HUDEP-2 (cell line): ENCODE results near the gene TTLL5.

Source experiments
- DNase-seq, 76 experiments: peaks; one replicate each; lab custom pipeline; 2025; ENCODE audit not compliant: unreplicated experiment in 76 of 76; lab: John Stamatoyannopoulos, UW

The TTLL5 gene

GRCh38 chr14:75726321-75726720 is 65.3 kb downstream of the TTLL5 start:
- DNase-seq, result no peak

DNA sequence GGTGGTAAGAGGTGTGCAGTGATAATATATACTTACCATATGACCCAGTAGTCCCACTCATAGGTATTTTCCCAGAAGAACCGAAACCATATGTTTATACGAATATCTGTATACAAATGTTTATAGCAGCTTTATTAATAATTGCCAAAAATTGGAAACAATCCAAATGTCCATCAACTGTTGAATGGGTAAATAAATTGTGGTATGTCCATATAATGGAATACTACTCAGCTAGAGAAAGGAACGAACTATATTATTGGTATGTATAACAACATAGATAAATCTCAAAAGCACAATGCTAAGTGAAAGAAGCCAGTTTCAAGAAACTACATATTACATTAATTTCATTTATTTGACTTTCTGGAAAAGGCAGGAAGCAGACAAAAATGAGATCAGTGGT is 66.1 kb downstream of the TTLL5 start:
- DNase-seq, result no peak

- DNase-seq, result no peak
Observed at GRCh38 chr14:75732888-75733287, 71.8 kb downstream of the TTLL5 start.

DNA sequence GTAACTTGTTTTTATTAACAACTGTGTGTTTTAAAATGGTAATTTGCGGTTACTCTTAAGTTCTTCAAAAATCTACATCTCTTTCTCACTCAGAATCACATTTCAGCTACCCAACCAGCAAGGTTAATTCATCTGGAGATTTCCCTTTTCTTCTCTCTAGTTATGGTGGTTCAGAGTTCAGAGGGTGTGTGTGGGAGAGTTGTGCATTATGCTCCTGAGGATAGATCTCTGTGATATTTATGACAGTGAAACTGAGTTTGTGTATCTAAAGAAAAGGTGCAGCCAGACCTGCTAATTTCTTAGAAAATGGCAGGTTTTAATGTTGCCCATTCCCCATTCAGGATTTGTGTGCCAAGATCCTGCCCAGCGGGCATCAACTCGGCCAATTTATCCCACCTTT is 73.8 kb downstream of the TTLL5 start:
- DNase-seq, result no peak

DNA sequence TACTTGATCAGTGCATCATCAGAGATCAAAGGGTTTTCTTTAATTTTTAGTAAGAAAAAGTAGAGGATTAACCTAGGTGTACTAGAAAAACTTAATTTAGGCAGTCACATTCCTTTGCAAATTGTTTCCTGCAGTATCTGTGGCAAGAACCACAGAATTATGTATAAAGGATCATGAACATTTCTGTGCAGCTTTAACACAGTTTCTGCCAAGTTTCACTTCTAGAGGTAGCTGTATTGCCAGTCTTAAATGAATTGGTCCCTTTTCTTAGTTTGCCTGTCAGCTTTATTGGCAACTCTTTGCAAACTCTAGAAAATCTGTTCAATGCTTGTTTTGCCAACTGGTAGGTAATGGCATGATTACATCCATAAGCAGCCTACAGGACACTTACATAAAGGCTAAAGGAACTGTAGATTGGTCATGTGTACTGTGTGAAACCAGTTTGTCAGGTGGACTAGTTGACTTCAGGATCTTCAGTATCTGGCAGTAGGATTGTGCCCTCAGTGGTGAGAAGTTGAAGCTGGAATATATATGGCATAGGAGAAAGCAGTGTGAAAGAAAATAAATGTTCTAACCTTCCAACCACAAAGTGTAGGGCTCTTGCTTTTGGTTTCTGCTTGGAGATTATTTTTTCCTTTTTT is 75.9 kb downstream of the TTLL5 start:
- DNase-seq, result no peak

DNA sequence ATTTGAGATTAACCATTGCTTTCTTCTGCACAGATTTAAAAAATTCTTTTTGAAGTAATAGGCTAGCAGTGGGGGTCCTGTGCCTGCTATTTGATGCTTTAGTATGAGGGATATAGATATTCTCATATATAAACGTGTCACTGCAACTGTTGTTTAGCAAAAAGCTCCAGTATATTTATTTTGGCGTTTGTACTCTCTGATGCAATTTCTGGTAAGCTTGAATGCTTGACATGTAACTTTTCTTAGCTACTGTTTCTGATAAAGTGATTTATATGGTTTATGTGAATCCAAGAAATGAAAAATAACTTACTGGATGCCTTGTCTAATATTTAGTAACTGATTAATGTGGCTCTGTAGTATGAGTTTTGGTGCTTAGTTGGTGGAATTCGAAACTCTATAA is 77.1 kb downstream of the TTLL5 start:
- no peak for DNase-seq

DNA sequence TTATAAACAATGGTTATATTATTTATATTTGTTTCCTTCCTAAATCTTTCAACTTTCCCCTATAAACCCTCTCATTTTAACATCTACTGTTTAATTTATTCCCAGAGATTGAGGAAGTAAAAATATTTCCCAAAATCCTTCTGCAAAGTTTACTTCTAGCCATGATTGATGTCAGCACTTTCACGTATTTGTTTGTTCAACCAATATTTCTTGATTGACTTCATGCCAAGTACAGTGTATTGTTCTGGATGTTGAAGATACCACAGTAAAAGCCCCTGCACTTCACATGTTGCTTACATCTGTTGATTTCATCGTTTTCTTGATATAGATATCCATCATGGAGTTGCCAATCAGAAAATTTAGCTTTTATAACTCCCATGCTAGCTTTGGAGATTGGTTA is 81.8 kb downstream of the TTLL5 start:
- no peak for DNase-seq

- DNase-seq, result no peak
Observed at GRCh38 chr14:75747899-75748298, 86.9 kb downstream of the TTLL5 start.

DNA sequence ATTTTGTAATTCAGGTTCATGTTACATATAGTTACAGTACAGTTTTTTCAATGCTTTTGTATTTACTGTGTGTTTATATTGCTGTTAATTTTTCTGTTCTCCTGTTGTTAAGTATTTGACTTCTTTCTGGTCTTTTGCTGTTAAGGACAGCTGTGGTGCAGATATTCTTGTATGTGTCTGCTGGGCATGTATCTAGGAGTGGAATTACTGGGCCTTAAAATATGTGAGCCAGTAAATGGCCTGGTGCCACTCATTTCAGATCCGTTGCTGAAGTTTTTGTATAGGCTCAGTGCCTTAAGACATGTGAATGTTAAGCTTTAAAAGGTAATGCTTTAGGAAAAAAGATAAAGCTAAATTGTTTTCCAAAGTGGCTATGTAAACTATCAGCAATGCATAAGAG is 87.3 kb downstream of the TTLL5 start:
- DNase-seq, result no peak

GRCh38 chr14:75751296-75751695 is 90.2 kb downstream of the TTLL5 start:
- DNase-seq, result no peak

DNA sequence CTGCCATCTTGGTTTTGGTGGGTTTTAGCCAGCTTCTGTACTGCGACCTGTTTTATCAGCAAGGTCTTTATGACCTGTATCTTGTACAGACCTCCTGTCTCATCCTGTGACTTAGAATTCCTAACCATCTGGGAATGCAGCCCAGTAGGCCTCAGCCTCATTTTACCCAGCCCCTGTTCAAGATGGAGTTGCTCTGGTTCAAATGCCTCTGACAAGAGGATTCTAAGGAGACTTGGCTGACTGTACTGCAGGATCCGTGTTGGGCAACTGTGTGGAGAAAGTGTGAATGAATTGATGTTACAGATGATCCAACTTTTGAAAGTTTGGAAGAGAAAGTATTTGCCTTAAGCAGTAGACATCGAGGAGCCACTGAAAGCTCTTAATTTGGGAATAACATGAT is 91.0 kb downstream of the TTLL5 start:
- no peak for DNase-seq

DNA sequence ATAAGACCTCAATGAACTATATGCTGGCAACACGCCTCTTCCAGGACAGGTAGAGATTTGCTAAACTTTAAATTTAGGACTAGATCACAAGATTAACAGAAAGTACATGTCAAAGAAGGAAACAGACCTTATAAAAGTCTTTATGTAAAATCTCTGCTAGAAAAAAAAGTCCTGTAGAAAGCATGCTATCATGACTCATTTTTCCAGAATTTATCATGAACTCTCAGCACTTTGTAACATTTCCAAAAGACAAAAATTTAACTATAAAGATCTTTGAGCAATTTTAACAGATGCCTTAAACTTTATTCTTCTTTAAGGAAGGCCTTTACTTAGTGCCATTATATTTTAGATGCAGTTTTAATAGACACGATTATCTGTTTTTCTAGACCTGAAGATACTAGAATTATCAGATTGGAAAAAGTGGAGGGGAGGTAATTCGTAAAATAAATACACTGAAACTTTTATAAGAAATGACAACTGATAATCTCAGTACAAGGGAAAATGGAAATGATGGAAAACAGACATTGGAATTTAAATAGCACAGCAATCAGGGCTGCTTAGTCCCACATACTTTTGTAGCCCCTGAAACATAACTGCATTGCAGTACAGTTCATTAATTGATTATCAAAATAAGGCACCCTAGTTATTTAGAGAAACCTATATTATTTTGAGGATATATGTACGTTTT is 92.0 kb downstream of the TTLL5 start:
- DNase-seq, result no peak

DNA sequence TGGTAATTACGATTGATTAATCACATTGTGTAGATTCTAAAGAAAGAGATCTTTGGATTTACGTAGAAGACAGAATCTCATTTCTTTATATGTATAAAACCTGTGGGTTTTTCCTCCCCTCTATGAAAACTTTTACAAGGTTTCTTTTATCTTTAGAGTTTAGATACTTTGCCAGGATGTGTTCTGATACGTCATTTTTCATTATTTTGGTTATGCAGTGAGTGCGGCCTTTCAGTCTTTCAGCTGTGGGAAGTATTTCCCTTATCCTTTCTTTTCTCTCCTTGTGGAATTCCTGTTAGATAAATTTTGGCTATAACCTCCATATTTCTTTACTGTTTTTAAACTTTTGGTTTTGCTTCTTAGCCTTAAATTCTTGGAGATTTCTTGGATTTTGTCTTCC is 92.7 kb downstream of the TTLL5 start:
- no peak for DNase-seq

GRCh38 chr14:75757644-75758402 is 96.8 kb downstream of the TTLL5 start:
- DNase-seq, result no peak

DNA sequence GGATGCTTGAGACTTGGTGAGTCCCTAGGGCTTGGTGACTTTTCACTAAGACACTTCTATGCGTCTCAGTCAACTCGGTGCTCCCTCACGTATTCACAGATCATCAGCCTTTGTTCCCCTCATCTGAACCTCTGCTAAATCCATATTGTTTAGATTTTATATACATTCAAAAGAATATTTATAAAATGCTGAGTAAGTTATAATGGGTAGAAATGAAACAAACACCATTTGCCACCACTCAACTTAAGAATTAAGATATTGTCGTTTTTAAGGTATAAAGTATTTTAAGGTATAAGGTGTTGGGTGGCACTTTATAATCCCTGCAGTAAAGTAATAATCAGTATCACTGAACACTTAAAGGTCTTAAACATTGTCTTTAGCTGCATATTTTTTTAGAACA is 103.0 kb downstream of the TTLL5 start:
- no peak for DNase-seq

DNA sequence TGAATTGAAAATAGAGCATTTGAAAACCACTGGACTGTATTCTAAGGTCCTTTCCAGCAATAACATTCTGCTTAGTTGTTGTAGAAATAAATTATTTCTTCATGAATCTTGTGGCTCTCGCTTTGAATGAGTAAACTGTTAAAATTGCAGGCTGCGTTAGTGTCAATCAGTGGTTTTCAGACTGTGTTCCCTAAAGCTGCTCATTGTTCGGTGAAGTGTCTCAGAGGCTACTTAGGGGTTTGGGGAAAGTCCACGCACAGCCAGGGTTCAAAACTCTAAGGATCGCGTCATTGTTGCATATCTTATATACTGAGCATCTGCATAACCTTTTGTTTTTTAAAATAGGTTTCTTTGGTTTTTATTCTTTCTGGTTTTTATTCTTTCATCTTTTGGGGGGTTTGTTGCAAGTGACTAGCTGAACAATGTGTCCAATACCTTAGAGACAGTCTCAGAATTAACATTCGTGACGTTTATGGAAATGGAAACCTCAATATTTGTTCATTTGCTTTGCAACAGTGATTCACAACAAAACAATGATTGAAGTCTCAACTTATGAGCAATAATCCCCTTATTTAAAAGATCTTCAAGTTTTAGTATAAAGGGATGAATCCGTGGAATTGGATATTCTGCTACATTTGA is 108.1 kb downstream of the TTLL5 start:
- no peak for DNase-seq

DNA sequence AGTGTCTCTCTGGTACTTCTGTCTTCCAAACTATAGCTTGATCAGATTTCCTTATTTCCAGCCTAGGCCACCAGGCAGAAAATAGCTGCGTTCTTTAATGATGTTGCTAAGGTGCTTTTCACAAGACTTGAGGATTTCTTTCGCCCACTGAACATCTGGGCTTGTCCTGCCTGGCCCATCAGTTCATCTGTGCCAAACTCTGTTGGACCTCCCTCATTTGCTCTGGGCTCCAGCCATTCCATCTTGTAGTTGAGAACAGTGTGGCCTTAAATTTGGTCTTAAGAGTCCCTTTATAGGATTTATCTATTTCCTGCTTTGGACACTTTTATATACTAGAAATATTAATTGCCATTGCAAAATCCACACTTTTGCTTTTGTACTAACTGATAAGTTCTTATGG is 109.6 kb downstream of the TTLL5 start:
- no peak for DNase-seq

- no peak for DNase-seq
Observed at GRCh38 chr14:75771595-75771994, 110.5 kb downstream of the TTLL5 start.

DNA sequence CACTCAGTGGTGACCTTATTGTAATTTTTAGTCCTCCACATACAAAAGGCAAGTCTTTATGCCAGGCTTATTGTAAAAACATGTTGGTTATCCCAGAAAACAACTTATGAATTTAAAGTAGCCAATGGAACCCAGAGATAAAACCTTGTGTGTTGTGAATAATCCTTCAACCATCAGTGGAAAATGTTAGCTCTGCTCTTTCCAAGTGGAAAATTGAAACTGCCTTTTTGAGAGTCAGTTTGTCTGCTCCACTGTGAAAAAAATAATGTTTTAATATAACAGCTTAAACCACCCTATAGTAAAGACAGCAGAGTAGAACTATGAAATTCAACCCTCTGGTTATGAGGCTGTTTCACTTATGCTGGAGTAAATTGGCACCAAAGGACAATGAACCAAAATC is 112.0 kb downstream of the TTLL5 start:
- no peak for DNase-seq

GRCh38 chr14:75781096-75781495 is 120.0 kb downstream of the TTLL5 start:
- DNase-seq, result no peak

DNA sequence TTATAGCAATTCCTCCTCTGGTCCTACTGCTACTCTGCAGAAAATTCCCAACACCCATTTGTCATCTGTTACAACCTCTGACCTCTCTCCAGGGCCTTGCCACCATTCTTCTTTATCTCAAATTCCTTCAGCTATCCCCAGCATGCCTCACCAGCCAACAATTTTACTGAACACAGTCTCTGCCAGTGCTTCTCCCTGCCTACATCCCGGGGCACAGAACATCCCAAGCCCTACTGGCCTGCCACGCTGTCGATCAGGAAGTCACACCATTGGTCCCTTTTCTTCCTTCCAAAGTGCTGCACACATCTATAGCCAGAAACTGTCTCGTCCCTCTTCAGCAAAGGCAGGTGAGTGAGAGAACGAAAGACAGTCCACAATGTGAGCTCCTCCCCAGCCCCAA is 122.1 kb downstream of the TTLL5 start:
- DNase-seq, result no peak
